NCI-H510A treated with DMSO at 0.1 percent for 48 hours (cell line): ENCODE measurements around the gene KLF1.
A peak's percentile ranks its signal among the peaks of the same experiment; 100 is the strongest.
"Not testable (repeated sequence)": the region's sequence is repeated elsewhere in the genome, so short reads cannot be mapped to it uniquely, and the experiment has no call there.

Experiments
- DNase-seq: peaks from one replicate; lab custom pipeline; 2025; lab: John Stamatoyannopoulos, UW

Gene KLF1

DNA sequence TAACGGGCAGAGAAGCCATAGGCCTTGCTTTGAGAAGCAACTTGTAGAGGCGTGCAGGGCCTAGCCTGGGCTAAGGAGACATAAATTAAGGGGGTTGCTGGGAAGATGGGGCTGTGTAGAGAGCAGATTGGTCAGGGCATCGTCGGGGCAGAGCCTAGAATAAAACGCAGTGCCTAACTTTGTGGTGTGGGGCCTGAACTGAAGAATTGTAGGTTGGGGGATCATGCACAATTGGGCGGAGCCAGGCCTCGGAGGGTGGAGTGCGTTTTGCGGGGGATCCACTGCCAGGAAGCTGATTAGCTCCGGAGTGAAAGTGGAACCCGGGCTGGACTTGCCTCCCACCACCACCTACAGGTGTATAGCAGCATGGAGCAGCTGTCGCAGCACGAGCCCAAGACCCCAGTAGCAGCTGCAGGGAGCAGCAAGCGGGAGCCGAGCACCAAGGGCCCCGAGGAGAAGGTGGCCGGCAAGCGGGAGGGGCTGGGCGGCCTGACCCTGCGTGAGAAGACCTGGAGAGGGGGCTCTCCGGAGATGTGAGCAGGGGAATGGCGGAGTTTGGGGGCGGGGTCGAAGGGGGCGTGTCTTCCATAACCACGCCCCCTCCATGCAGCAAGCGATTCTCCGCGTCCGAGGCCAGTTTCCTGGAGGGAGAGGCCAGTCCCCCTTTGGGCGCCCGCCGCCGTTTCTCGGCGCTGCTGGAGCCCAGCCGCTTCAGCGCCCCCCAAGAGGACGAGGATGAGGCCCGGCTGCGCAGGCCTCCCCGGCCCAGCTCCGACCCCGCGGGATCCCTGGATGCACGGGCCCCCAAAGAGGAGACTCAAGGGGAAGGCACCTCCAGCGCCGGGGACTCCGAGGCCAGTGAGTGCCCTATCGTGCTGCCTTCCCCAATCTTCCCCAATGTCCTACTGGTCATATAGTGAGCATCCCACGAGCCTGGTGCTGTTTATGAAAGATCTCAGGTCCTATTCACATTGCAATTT, 19.6 kb downstream of the KLF1 start:
- DNase-seq = no peak

DNA sequence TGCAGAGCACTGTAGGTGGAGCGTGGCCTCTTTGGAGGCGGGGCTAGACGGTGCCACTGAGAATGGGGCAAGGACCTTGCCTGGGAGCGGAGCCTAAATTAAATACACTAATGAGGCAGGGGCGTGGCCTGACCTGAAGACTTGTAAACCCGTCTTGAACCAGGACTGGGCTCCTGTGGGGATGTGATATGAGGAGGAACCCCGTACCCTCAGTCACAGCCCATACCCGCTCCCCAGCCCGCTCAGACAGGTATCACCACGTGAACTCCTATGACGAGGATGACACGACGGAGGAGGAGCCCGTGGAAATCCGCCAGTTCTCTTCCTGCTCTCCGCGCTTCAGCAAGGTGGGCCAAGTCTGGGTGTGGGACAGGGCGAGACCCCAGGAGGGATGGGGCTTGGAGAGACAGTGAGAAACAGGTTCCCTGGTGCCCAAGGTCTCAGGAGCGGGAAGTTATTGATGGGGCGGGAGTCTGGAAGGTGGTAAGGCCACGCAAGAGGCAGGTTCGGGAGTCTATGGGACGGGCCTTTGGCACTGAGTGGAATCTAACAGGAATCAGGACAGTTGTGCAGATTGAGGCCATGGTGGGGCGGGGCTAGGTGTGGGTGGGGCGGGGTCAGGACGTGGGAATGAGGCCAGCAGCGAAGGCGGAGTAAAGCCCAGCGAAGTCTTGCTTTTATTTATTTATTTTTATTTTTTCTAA, 20.4 kb downstream of the KLF1 start:
- no peak for DNase-seq

DNA sequence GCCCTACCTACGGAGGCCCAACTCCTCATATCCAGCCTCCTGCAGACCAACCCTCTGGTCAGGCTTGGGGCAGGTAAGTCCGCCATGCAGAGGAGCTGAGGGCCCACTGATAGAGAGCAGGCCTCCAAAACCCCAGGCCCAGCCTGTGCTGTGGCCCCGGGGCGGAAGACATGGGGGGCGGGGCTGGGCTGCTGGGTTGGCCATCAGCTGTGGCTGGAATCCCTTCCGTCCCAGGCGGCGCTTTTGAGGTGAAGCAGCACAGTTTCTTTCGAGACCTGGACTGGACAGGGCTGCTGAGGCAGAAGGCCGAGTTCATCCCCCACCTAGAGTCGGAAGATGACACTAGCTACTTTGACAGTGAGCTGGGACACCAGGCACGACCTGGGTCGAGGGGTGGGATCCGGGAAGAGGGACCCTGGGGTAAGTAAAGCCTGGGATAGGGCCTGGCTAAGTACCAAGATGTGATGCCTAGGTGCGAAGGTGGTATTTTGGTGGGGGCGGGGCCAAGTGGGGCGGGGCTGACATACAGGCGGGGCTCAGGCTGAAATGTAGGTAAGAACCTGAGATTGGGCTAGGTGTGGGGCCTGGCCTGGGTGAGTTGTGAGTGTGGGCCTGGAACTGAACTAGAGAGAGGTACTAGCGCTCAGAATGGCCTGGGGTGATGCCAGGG, 21.1 kb downstream of the KLF1 start:
- DNase-seq = no peak

DNA sequence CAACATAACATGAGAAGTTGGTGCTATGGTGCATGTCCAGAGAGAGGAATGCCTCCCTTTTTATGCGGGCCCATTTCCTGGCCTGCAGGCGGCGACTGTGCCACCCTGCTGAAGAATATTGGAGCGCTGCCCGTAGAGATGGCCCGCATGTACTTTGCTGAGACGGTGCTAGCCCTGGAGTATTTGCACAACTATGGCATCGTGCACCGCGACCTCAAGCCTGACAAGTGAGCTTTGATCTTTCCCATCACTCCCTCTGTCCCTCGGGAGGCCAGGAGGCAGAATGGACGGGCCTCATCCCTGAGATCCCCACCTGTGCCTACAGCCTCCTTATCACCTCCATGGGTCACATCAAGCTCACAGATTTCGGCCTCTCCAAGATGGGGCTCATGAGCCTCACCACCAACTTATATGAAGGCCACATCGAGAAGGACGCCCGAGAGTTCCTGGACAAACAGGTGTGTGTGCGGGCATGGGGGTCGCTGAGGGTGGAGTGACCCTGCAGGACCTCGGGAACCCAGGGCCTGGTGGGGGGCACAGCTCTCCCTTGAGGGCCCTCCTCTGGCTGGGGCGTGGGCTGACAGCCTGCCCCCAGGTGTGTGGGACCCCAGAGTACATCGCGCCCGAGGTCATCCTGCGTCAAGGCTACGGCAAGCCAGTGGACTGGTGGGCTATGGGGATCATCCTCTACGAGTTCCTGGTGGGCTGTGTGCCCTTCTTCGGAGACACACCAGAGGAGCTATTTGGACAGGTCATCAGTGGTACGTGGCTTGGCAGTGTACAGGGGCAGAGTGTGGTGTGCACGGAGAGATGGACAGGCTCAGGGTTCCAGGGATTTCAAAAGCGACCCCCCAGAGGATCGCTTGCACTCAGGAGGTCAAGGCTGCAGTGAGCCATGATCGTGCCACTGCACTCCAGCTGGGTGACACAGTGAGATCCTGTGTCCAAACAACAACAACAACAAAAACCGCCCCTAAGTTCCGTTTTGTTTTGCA, 22.0 kb downstream of the KLF1 start:
- DNase-seq = no peak

DNA sequence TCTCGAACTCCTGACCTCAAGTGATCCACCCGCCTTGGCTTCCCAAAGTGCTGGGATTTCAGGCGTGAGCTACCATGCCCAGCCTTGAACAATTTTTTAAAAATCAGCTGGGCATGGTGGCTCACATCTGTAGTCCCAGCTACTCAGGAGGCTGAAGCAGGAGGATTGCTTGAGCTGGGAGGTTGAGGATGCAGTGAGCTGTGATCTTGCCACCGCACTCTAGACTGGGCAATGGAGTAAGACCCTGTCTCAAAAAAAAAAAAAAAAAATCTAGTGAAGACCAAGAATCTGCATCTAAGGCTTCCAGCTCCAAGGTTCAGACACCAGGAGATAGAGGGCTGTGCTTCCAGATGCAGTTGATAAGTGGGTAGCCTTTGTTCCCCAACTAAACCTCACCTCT, 22.9 kb downstream of the KLF1 start:
- DNase-seq = no peak

DNA sequence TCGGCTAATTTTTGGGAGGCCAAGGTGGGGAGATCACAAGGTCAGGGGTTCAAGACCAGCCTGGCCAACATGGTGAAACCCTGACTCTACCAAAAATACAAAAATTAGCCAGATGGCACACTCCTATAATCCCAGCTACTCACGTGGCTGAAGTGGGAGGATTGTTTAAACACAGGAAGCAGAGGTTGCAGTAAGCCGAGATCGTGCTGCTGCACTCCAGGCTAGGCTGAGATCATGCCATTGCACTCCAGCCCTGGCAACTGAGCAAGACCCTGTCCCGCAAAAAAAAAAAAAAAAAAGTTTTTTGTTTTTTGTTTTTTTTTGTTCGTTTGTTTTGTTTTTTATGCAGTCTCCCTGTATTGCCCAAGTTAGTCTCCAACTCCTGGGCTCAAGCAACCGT, 27.5 kb downstream of the KLF1 start:
- DNase-seq = no peak

GRCh38 chr19:12858041-12858928, 28.7 kb downstream of the KLF1 start:
- no peak for DNase-seq

- no peak for DNase-seq
Observed at GRCh38 chr19:12856653-12857052, 30.3 kb downstream of the KLF1 start.

DNA sequence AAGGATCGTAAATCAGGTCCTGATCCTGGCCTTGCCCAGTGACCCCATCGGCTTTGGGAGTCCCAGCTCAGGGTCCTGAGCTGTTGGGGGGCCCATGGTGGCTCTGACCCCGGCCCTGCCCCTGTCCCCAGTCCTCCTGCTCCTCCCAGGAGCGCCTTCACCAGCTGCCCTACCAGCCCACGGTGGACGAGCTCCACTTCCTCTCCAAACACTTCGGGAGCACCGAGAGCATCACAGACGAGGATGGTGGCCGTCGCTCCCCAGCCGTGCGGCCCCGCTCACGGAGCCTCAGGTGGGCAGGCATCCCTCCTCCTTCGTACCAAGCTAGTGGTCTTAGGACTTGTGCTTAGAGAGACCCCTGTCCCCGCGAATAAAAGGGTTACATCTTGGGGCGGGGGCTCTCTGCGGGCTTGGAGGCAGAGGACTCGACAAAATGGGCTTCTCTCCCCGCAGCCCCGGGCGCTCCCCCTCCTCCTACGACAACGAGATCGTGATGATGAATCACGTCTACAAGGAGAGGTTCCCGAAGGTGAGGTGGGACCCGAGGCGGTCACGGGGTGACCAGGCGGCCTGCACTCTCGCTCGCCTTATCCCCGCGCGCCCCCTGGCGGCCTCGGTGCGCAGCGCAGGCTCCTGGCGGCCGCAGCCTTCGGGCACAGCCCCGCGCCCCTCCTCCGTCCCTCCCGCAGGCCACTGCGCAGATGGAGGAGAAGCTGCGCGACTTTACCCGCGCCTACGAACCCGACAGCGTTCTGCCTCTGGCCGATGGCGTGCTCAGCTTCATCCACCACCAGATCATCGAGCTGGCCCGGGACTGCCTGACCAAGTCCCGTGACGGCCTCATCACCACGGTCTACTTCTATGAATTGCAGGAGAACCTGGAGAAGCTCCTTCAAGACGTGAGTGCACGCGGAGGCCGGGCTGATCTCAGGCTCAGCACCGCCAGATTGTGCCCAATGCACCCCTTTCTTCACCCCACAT, 39.6 kb downstream of the KLF1 start:
- DNase-seq = peak; percentile 65

DNA sequence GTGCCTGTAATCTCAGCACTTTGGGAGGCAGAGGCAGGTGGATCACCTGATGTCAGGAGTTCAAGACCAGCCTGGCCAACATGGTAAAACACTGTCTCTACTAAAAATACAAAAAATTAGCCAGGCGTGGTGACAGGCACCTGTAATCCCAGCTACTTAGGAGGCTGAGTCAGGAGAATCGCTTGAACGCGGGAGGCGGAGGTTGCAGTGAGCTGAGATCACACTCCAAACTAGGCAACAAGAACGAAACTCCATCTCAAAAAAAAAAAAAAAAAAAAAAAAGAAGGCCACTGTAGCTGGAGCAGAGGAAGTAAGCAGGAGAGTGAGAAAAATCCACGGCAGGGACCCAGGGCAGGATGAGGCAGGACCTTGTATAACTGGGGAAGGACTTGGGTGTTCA, 40.4 kb downstream of the KLF1 start:
- DNase-seq = not testable (repeated sequence)

GRCh38 chr19:12843999-12844732, 42.8 kb downstream of the KLF1 start:
- no peak for DNase-seq

DNA sequence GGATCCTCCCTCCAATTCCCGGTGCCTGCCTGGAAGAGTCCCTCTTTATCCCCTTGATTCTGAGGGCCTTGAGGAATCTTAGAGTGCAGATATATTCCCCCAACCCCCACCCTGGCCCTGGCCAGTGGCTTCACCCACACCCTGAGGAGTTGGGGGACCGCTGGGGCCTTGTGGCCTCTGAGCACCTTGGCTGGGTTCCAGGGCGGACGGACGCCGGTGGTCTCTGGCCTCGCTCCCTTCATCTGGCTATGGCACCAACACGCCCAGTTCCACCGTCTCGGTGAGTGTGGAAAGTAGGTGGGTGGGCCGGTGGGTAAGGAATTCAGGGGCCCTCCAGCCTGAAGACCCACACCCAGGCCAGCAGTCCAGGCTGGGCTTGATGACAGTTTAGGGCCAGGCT, 43.7 kb downstream of the KLF1 start:
- DNase-seq = no peak

GRCh38 chr19:12842511-12842910, 44.5 kb downstream of the KLF1 start:
- no peak for DNase-seq

DNA sequence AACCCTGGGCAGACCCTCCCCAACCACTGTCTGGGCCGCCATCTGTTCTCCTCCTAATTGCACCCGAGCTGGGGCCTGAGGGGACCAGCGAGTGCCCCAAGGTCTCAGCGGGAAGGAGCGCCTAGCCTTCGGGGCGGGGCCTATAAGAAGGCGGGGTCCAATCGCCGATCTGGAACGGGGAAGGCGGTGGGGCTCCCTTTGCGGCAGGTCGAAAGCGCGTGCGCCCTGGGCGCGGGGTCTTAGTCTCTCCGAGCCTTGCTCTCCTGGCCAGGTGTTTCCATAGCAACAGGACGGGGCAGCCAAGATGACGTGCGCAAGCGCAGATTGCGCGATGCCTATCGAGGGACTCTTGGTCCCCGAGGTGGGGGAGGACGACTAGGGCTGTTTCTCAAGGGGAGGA, 45.9 kb downstream of the KLF1 start:
- no peak for DNase-seq

DNA sequence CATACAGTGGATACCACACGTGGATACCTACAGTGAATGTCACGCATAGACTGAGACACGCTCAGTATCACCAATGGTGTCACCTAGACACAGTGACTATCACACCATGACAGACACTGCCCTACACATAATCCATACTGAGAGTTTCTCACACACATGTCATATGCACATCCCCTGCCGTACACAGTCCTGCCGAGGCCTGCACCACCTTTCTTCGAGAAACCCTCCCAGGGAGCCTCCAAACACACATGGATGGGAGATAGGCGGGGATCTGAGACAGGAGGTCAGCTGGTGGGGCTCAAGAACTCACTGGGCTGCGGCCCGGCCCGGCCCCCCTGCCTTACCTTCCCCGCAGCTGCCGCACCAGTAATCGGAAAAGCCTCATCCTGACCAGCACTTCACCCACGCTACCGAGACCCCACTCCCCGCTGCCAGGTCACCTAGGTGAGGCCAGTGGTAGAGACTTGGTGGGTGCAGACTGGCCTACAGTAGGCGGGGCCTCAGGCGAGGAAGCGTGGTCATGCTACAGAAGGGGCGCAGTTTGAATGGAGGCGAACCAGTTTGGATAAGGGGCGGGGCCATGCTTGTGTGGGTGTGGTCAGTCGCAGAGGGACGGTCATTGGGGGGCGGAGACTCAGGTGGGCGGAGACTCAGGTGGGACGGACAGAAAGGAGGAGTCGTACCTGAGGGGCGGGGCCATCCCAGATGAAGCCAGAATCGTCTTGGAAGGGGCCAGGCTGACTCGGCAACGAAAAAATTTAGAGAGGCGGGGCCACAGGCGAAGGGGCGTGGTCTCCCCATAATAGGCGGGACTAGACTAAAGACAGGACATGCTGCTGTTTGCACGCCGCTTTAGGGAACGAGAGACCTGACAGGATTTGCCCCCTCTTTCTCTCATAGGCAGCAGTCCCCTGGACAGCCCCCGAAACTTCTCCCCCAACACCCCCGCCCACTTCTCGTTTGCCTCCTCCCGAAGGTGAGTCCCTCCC, 46.6 kb downstream of the KLF1 start:
- DNase-seq = no peak

DNA sequence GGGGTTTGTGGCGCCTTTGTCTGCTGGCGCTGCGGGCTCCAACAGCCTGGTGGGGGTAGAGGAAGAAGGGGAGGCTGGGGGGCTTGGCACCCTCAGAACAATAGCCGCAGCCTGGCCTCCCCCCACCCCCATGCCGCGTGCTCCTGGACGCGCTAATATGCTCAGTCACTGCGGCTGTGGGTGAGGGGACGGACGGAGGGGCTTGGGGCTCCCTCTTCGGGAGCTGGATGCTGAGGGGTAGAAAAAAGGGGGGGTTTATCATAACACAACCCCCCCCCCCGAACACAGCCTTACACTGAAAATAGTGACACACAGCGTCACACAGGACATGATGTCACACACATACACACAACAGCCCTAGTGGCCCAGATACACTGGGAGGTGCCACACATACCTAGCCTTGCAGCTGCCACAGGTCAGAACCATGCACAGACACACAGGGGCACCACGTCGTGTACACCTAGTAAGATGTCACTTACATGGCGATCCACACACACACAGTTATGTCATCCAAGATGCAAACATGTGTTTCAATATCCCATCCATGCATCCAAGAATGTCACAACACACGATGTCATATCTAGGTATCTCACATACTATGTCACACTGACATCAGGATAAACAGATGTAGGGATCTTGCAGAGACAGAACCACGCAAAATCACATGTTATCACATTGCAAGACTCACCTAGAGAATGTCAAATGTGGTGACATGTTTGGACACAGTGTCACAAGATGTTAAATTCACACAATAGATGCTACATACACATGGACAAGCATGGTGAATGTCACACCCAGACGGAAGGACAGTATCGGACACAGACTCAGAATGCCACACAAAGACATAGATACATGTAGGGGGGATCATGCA, 47.9 kb downstream of the KLF1 start:
- DNase-seq = no peak
